Stomach smooth muscle (tissue), 2 donors: ENCODE results near the gene MYOZ3.

Source experiments
- H3K27ac ChIP-seq: one replicate; pipeline ENCODE4 v1.7.0; 2013; ENCODE audit warnings: mild to moderate bottlenecking, low read length, inconsistent platforms
- H3K27me3 ChIP-seq, 2 donors: one replicate each; pipeline ENCODE4 v1.7.0; 2013; ENCODE audit warnings: low read length in 2 of 2; ENCODE audit not compliant: insufficient read depth in 2 of 2, control insufficient read depth in 1 of 2
- H3K36me3 ChIP-seq, 2 donors: one replicate each; pipeline ENCODE4 v1.7.0; 2013; ENCODE audit warnings: low read length in 2 of 2; ENCODE audit not compliant: control insufficient read depth in 2 of 2, insufficient read depth in 2 of 2
- H3K4me1 ChIP-seq: one replicate; pipeline ENCODE4 v1.7.0; 2013; ENCODE audit warnings: low read length; ENCODE audit not compliant: control insufficient read depth, insufficient read depth
- H3K4me3 ChIP-seq, 2 donors: one replicate each; pipeline ENCODE4 v1.7.0; 2013; ENCODE audit warnings: low read length in 2 of 2
- H3K9ac ChIP-seq, 2 donors: one replicate each; pipeline ENCODE4 v1.7.0; 2013; ENCODE audit warnings: low read length in 2 of 2, mild to moderate bottlenecking in 1 of 2
- H3K9me3 ChIP-seq, 2 donors: one replicate each; pipeline ENCODE4 v1.7.0; 2013; ENCODE audit warnings: low read length in 2 of 2; ENCODE audit not compliant: control insufficient read depth in 2 of 2
- donor health status: healthy.
- donor health status: Pancreatic carcinoma.

Gene MYOZ3

DNA sequence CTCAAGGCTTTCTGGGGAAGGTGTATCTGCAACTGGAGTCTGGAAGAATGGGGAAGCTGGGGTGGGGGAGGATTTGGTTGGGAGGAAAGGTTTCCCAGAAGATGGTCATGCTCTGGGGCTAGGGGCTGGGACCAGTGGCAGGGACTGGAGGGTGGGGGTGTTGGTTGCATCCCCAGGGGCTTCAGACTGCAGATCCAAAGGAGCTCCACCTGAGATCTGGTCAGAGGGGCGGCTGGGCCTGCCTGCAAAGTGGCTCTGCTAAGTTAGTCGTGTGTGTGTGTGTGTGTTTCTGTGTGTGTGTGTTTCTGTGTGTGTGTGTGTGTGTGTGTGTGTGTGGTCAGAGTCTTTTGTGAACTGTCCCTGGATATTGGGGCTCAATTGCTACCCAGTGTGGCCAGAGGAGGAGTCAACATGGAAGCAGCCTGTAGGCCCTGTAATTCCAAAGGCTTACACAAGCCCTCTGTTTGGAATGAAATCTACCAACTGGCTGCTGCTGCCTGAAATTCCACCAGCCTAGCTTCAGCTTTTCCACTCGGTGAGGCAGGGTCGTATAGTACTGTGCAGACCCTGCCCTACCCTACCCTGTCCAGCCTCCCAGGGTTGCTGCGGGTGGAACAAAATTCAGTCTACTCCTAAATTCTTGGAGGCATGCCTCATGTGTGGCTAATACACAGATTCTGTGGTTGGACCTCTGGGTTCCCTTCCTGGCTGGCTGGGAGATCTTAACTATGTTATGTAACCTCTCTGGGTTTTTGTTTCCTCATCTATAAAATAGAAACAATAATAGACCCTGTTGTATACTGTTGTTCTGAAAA lies 33.1 kb upstream of the MYOZ3 start:
- peak overlapping the region; percentile 80 for H3K27ac ChIP-seq
- H3K4me3 ChIP-seq: peak overlapping the region in 1 of 2 donors; percentile 29
- peak overlapping the region in 1 of 2 donors; percentile 23 for H3K9ac ChIP-seq
- H3K36me3 ChIP-seq: peaks cover 0 to 2% of the 10 kb centered on the region in 2 donors
- H3K27me3 ChIP-seq: no peaks in the 10 kb centered on the region
- peaks cover 81% of the 10 kb centered on the region for H3K4me1 ChIP-seq
- H3K9me3 ChIP-seq: no peaks in the 10 kb centered on the region

DNA sequence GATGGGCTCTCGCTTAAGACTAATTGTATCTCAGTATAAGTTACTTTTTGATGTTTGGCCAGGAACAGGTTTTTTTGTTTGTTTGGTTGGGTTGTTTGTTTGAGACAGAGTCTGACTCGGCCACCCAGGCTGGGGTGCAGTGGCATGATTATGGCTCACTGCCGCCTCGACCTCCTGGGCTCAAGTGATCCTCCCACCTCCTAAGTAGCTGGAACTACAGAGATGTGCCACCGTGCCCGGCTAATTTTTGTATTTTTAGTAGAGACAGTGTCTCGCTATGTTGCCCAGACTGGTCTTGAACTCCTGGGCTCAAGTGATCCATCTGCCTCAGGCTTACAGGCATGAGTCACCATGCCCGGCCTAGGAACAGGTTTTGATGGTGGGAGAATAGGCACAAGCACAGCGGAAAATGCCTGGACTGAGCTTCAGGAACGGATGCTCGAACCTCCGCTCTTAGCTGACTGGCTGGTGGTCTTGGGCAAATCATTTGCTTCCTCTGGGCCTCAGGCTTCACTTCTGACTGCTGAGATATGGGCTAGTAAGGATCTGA lies 32.0 kb upstream of the MYOZ3 start:
- Histone ChIP-seq H3K4me3 (no peak overlapping the region), H3K27ac (peak overlapping the region; percentile 80), H3K9ac (no peak overlapping the region), H3K27me3 (no peaks in the 10 kb centered on the region), H3K4me1 (peaks cover 78% of the 10 kb centered on the region), H3K36me3 (peaks cover 0 to 2% of the 10 kb centered on the region in 2 donors), H3K9me3 (no peaks in the 10 kb centered on the region)

DNA sequence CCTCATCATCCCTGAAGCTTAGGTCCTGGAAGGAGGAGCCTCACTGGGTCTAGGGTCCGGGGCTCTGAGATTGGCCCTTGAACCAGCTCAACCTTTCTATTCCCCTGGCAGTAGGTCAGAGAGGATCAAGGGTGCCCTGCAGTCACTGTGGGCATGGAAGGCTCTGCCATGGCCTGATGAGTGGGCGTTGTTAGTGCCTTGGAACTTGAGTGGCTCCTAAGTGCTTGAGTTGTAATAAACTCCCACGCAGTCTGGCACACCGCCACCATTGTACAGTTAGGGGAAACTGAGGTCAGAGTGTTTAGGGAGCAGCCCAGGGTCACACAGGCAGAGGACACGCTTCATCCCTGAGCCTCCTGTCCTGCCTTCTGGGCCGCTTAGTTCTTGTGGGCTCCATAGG lies 31.0 kb upstream of the MYOZ3 start:
- no peak overlapping the region for H3K9ac ChIP-seq
- no peaks in the 10 kb centered on the region for H3K9me3 ChIP-seq
- peaks cover 76% of the 10 kb centered on the region for H3K4me1 ChIP-seq
- H3K27ac ChIP-seq: peak overlapping the region; percentile 37
- no peak overlapping the region for H3K4me3 ChIP-seq
- H3K36me3 ChIP-seq: peaks cover 0 to 4% of the 10 kb centered on the region in 2 donors
- no peaks in the 10 kb centered on the region for H3K27me3 ChIP-seq

DNA sequence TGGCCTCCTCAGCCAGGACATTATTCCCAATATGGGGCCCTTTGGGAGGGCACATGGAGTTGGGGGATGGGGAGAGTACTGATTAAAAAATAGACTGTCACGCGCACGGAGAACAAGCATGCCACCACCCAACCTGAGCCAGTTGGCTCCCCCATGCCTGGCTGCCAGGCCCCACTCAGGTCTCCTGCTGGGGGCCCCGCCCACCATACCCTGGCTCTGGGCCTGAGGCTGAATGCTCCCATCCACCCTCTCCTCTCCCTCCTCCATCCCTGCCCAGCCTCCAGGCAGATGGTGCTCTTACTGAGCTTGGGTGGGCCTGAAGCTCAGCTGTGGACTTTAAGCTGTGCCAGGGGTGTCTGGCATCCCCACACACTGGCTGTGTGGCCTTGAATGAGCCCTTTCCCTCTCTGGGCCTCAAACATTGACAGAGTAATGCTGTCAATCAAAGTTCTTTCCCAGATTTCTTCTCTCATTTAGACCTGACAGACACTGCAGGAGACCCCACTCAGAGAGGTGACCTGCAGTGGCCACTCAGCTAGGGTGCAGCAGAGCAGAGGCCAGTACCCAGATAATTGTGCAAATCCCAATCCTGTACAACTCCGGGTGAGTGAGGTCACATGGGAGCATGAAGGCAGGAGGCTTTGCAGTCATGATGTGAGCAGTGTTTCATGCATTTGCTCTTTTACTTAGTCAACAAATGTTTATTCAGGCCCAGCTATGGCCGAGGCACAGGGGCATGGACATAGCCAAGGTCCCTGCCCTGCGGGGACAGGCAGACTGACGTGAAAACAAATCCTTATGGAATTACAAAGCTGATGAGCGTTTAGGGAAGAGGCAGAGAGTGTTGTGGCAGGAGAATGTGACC lies 30.4 kb upstream of the MYOZ3 start:
- H3K4me1 ChIP-seq: peaks cover 77% of the 10 kb centered on the region
- H3K27ac ChIP-seq: peak overlapping the region; percentile 37
- no peak overlapping the region for H3K9ac ChIP-seq

DNA sequence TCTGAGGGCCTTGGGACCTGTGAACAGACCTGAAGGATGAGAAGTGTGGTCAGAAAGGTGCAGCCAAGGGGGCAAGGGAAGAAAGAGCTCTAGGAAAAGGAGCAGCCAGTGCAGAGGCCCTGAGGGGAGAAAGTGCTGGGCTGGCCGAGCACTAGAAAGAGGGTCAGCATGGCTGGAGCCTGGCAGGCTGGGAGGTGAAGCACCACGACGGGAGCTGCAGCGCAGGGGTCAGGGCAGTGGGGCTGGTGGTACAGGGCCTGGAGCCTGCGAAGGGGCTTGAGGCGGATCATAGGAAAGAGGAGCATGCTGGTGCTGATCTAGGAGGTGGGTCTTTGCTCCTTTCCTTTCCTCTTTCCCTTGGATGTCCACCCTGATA lies 29.7 kb upstream of the MYOZ3 start:
- H3K4me3 ChIP-seq: no peak overlapping the region
- H3K27me3 ChIP-seq: no peaks in the 10 kb centered on the region
- peaks cover 0 to 5% of the 10 kb centered on the region in 2 donors for H3K36me3 ChIP-seq
- no peak overlapping the region for H3K9ac ChIP-seq
- no peaks in the 10 kb centered on the region for H3K9me3 ChIP-seq
- H3K4me1 ChIP-seq: peaks cover 73% of the 10 kb centered on the region
- no peak overlapping the region for H3K27ac ChIP-seq

More for the DNA sequence above, 30.4 kb upstream of the MYOZ3 start:
- Histone ChIP-seq H3K27me3 (no peaks in the 10 kb centered on the region), H3K9me3 (no peaks in the 10 kb centered on the region), H3K4me3 (no peak overlapping the region), H3K36me3 (peaks cover 0 to 5% of the 10 kb centered on the region in 2 donors)

DNA sequence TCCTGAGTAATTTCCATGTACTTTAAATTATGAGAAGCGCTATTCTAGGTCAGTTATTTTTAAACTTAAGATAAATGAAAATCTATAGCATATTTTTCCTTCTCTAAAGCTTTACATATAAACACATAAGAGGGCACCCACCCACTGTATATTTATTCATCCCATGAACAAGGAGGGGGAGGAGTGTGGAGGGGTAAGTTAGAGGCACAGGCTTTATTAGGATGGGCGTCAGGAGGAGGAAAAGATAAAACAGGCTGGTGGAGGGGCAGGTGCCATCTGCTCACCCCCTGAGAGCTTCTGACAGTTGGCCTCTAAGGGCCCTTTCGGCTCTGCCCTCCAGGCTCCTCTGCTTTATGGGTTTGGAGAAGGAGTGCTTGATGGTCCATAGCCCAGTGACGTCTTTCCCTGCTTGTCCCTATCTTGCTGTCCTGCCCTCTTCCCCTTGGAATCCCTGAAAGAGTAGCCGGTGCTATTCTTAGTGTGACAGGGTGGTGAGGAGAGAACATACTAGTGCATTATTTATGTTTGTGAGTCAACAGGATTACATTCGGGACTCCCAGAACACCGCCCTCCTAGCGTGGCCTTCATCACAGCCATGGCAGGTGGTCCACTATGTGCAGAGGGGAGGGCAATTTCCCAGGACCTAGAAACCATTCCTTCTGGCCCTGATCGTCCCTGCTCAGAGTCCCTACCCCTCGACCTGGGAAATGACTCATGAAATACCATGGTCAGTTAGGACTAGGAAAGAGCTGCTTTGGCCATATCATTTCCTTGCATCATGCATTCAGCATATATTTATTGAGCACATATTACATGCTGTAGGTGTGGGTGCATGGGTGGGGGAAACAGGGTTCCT lies 28.5 kb upstream of the MYOZ3 start:
- Histone ChIP-seq H3K27ac (peak overlapping the region; percentile 37), H3K4me3 (no peak overlapping the region), H3K9ac (no peak overlapping the region), H3K9me3 (no peaks in the 10 kb centered on the region), H3K36me3 (peaks cover 0 to 5% of the 10 kb centered on the region in 2 donors), H3K4me1 (peaks cover 70% of the 10 kb centered on the region), H3K27me3 (no peaks in the 10 kb centered on the region)

DNA sequence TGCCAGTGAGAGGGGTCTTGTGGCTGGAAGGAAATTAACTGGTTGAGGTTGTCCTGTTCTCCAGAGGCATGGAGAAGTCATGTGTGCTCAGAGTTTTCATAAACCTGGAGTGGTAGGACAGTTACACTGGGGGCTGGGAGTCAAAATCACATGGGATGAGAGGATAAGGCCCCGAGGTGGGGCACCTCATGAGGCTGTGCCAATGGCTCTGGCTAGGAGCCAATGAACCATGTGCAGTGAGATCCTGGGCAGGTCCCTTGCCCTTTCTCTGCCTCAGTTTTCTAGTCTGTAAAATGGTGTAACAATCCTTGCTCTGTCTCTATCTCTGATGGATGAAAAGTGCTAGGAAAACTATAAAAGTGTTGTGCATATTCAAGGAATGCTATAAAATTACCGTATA lies 27.6 kb upstream of the MYOZ3 start:
- Histone ChIP-seq H3K4me3 (no peak overlapping the region), H3K9me3 (no peaks in the 10 kb centered on the region), H3K36me3 (peaks cover 0 to 5% of the 10 kb centered on the region in 2 donors), H3K27ac (peak overlapping the region; percentile 37), H3K4me1 (peaks cover 68% of the 10 kb centered on the region), H3K27me3 (no peaks in the 10 kb centered on the region), H3K9ac (no peak overlapping the region)

DNA sequence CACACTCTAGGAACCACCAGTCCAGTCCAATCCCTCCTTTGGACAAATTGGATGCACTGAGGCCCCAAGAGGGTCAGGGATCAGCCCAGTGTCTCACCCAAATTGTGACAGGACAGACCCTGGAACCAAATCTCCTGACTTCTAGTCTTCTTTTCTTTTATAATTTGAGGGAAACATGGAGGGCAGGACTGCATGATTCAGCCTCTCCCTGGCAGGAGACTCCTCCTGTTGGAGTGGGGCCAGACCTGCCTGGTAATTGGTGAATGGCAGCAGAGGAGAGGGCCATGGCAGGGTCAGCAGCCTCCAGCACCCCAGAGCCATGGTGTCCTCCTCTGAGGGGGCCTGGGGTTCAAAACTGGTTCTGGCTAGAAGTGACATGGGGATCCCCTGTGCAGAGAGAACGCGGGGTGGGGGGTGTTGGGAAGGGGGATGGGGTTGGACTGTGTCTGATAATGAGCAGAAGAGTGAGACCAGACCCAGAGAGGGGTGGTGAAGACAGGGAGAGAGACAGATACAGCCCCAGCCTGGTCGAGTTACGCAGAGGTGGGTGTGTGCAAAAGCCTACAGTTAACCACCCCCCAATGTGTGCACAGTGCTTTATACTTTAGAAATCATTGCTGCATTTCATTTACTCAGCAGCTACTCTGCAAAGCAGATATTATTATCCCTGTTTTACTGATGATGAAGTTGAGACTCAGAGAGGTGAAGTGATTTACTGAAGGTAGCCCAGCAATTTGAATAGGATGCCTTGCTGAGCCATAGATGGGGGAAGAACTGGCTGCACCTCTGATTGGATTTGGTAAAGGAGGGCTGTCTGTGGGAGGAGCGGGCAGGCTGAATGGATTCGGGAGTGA lies 24.4 kb upstream of the MYOZ3 start:
- H3K4me1 ChIP-seq: peaks cover 69% of the 10 kb centered on the region
- H3K4me3 ChIP-seq: no peak overlapping the region
- peak overlapping the region; percentile 24 for H3K27ac ChIP-seq
- no peaks in the 10 kb centered on the region for H3K9me3 ChIP-seq
- no peak overlapping the region for H3K9ac ChIP-seq
- H3K36me3 ChIP-seq: peaks cover 0 to 4% of the 10 kb centered on the region in 2 donors
- H3K27me3 ChIP-seq: no peaks in the 10 kb centered on the region

DNA sequence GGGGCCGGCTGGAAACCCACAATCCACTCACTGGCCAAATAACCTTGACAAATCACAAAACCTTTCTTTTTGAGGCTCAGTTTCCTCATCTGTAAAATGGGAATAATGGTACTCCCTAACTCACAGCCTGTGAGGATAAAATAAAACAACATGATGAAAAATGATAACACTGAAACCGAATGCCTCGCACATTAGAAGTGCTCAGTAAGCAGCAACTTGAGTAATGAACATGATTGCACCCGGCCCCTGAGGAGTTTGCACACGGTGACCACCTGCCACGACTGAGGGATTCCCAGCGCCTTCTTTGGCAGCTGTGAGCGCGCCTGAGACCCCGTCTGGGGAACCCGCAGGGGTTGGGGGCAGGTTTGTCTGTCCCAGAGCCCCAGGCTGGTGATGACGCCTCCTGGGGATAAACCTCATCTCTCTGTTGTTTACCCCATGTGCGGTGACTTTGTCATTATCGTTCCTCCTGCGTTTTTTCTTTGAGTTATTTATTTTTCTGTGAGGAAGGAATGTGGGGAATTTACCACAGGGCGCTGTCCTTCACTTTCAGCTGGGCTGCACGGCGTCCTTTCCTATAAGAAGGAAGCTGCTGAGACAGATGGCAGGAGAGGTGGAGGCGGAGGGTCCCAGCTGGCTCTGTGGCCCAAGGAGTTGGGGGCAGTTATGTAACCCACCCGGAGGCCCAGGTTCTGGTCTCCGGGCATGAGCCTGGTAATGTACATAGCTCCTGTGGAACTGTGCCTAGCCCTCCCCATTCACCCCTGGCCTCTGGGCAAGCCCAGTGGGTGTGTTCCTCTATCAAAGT lies 23.6 kb upstream of the MYOZ3 start:
- Histone ChIP-seq H3K9me3 (no peaks in the 10 kb centered on the region), H3K36me3 (peaks cover 0 to 4% of the 10 kb centered on the region in 2 donors), H3K4me1 (peaks cover 73% of the 10 kb centered on the region), H3K9ac (no peak overlapping the region), H3K27ac (peak overlapping the region; percentile 89), H3K4me3 (no peak overlapping the region), H3K27me3 (no peaks in the 10 kb centered on the region)
